Endothelial cell of umbilical vein (primary cell): Measurements from ENCODE around the gene TMEM229B.

Experiments
- EZH2 ChIP-seq: IDR thresholded peaks from 2 replicates; pipeline ENCODE4 v1.6.1; 2012; ENCODE audit warnings: borderline replicate concordance, low read depth, mild to moderate bottlenecking, moderate library complexity, low read length, inconsistent platforms; ENCODE audit not compliant: severe bottlenecking
- FOS ChIP-seq: IDR thresholded peaks from 2 replicates; pipeline ENCODE4 v1.6.1; 2011; ENCODE audit warnings: mild to moderate bottlenecking, low read length, moderate library complexity, borderline replicate concordance; ENCODE audit not compliant: insufficient read depth
- MAX ChIP-seq: IDR thresholded peaks from 2 replicates; pipeline ENCODE4 v1.6.1; 2011; ENCODE audit not compliant: insufficient read depth, insufficient read length
- MYC ChIP-seq: IDR thresholded peaks from one replicate; pipeline ENCODE4 v1.6.1; 2011; ENCODE audit warnings: mild to moderate bottlenecking, low read depth, low read length
- POLR2A ChIP-seq: IDR thresholded peaks from 2 replicates; pipeline ENCODE4 v1.6.1; 2012; ENCODE audit warnings: low read depth, mild to moderate bottlenecking, control low read depth, low read length
- POLR2AphosphoS5 ChIP-seq: IDR thresholded peaks from 2 replicates; pipeline ENCODE4 v1.6.1; 2012; ENCODE audit warnings: low read depth, mild to moderate bottlenecking, control low read depth, low read length, moderate library complexity; ENCODE audit not compliant: insufficient read depth
- TF ChIP-seq, protein P1 (sequence below), 2 donors: IDR thresholded peaks; 1 replicate in 1 of 2; 2 replicates in 1 of 2; pipeline ENCODE4 v1.5.1; 2011; ENCODE audit warnings: low read length in 2 of 2, mild to moderate bottlenecking in 2 of 2, moderate library complexity in 2 of 2, control low read depth in 1 of 2, inconsistent platforms in 1 of 2, low read depth in 1 of 2; ENCODE audit not compliant: insufficient read depth in 1 of 2; ENCODE audit errors: extremely low read depth in 1 of 2

DNA sequence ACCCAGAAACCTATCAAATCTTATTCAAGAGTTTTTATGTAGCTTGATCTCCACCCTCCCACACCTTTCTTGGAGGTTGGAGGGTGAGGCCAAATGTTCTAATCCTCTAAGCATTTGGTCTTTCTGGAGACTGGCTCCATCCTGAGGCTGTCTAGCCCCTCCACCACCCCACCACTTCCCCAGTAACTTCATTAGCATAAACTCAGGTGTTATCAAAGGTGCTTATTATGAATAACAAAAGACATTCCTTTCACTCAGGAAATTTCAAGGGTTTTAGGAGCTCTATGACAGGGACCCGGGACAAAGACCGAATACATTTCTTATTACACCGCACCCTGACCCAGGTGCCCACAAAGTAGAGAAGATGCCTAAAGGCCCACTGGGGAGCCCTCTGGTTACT is 2.8 kb upstream of the TMEM229B start:
- TF ChIP-seq, protein P1, sequence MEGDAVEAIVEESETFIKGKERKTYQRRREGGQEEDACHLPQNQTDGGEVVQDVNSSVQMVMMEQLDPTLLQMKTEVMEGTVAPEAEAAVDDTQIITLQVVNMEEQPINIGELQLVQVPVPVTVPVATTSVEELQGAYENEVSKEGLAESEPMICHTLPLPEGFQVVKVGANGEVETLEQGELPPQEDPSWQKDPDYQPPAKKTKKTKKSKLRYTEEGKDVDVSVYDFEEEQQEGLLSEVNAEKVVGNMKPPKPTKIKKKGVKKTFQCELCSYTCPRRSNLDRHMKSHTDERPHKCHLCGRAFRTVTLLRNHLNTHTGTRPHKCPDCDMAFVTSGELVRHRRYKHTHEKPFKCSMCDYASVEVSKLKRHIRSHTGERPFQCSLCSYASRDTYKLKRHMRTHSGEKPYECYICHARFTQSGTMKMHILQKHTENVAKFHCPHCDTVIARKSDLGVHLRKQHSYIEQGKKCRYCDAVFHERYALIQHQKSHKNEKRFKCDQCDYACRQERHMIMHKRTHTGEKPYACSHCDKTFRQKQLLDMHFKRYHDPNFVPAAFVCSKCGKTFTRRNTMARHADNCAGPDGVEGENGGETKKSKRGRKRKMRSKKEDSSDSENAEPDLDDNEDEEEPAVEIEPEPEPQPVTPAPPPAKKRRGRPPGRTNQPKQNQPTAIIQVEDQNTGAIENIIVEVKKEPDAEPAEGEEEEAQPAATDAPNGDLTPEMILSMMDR (IDR thresholded peaks at IDR 0.05; ENCODE audit: extremely low read depth in 1 of 2, insufficient read depth in 1 of 2, low read depth in 1 of 2, low read length in 2 of 2) = no peak
- TF ChIP-seq POLR2A (no peak), POLR2AphosphoS5 (no peak), EZH2 (no peak), MYC (no peak), MAX (no peak), FOS (no peak)
